SK-N-SH (cell line): ENCODE measurements around the gene PSG1. TPM values are rescaled to one million over a fixed set of nuclear protein-coding genes. Genes with fewer than 3 reads are reported as not detected.

Experiments used
- CTCF ChIA-PET: fragments of 300-600, 350-600 bp; formaldehyde crosslinking; extraction: SDS; loops from one replicate; lab custom pipeline; 2021; lab: Yijun Ruan, JAX
- POLR2A ChIA-PET: fragments of 350-600 bp; sonication (Branson Sonifier 250); formaldehyde crosslinking; extraction: SDS; loops from one replicate; lab custom pipeline; 2020; ENCODE audit warnings: antibody characterized with exemption, inconsistent platforms; lab: Yijun Ruan, JAX
- DNase-seq: peaks from one replicate; pipeline ENCODE4 v3.0.0; 2012
- H2AFZ ChIP-seq: fragments of 200-600 bp; sonication (generic); 2 replicates; pipeline ENCODE4 v1.8.1; 2016; ENCODE audit warnings: antibody characterized with exemption, mild to moderate bottlenecking, low read depth
- H3F3A ChIP-seq: fragments of 200-600 bp; sonication (generic); replicated peaks from 2 replicates; pipeline ENCODE3; 2016; ENCODE audit warnings: antibody characterized with exemption, mild to moderate bottlenecking; ENCODE audit not compliant: insufficient read depth
- H3K27ac ChIP-seq, 2 experiments: fragments of 200-500 bp in 1 of 2; fragments of 200-600 bp in 1 of 2; sonication (Bioruptor generic) in 1 of 2; sonication (generic), shearing (Covaris generic) in 1 of 2; 2 replicates each; pipeline versions ENCODE4 v1.5.1 to v1.6.1; 2014 to 2016; ENCODE audit warnings: low read depth in 2 of 2, inconsistent platforms in 1 of 2, low read length in 1 of 2, mild to moderate bottlenecking in 1 of 2, mixed read lengths in 1 of 2
- H3K27me3 ChIP-seq: fragments of 200-600 bp; sonication (generic), shearing (Covaris generic); 2 replicates; pipeline ENCODE4 v1.6.1; 2016; ENCODE audit warnings: mixed run types; ENCODE audit not compliant: insufficient read depth
- H3K36me3 ChIP-seq, 2 experiments: fragments of 200-500 bp in 1 of 2; fragments of 200-600 bp in 1 of 2; sonication (Bioruptor generic) in 1 of 2; sonication (generic) in 1 of 2; replicated peaks in 1 of 2; 2 replicates each; pipeline versions ENCODE3 to v1.5.1; 2014 to 2016; ENCODE audit warnings: low read length in 1 of 2, mild to moderate bottlenecking in 1 of 2; ENCODE audit not compliant: insufficient read depth in 2 of 2, control insufficient read depth in 1 of 2
- H3K4me1 ChIP-seq, 2 experiments: fragments of 200-500 bp in 1 of 2; fragments of 200-600 bp in 1 of 2; sonication (Bioruptor generic) in 1 of 2; sonication (generic), shearing (Covaris generic) in 1 of 2; 2 replicates each; pipeline versions ENCODE4 v1.5.1 to v1.6.1; 2014 to 2016; ENCODE audit warnings: low read depth in 1 of 2, low read length in 1 of 2, mixed run types in 1 of 2; ENCODE audit not compliant: insufficient read depth in 2 of 2, control insufficient read depth in 1 of 2
- H3K4me2 ChIP-seq: fragments of 200-600 bp; sonication (generic), shearing (Covaris generic); 2 replicates; pipeline ENCODE4 v1.6.1; 2017; ENCODE audit warnings: mixed run types
- H3K4me3 ChIP-seq, 2 experiments: fragments of 200-500 bp in 1 of 2; fragments of 200-600 bp in 1 of 2; sonication (Bioruptor generic) in 1 of 2; sonication (generic), shearing (Covaris generic) in 1 of 2; 2 replicates each; pipeline versions ENCODE4 v1.5.1 to v1.8.1; 2014 to 2016; ENCODE audit warnings: low read depth in 2 of 2, inconsistent platforms in 1 of 2, low read length in 1 of 2, mild to moderate bottlenecking in 1 of 2, mixed read lengths in 1 of 2, moderate library complexity in 1 of 2
- H3K79me2 ChIP-seq: fragments of 200-600 bp; sonication (generic); 2 replicates; pipeline ENCODE4 v1.8.1; 2017; ENCODE audit warnings: mild to moderate bottlenecking; ENCODE audit not compliant: insufficient read depth
- H3K9ac ChIP-seq: fragments of 200-600 bp; sonication (generic); 2 replicates; pipeline ENCODE4 v1.6.1; 2017; ENCODE audit warnings: mixed run types
- H3K9me2 ChIP-seq: fragments of 200-600 bp; sonication (generic); 2 replicates; pipeline ENCODE4 v1.6.1; 2017; ENCODE audit warnings: mixed run types
- H3K9me3 ChIP-seq: fragments of 200-600 bp; sonication (generic); 2 replicates; pipeline ENCODE4 v1.6.1; 2017; ENCODE audit warnings: mixed run types, mild to moderate bottlenecking, moderate library complexity
- H4K20me1 ChIP-seq: fragments of 200-600 bp; sonication (generic); 2 replicates; pipeline ENCODE4 v1.6.1; 2017; ENCODE audit warnings: mild to moderate bottlenecking, mixed run types; ENCODE audit not compliant: insufficient read depth
- ELF1 ChIP-seq: IDR thresholded peaks from 2 replicates; pipeline ENCODE4 v1.4.0; 2012
- FOSL2 ChIP-seq: IDR thresholded peaks from 2 replicates; pipeline ENCODE4 v1.4.0; 2012; ENCODE audit warnings: low read depth, mild to moderate bottlenecking, moderate library complexity, borderline replicate concordance
- FOXJ3 ChIP-seq: sonication (generic); formaldehyde crosslinking; IDR thresholded peaks from 2 replicates; pipeline ENCODE4 v1.5.1; 2020; ENCODE audit warnings: mild to moderate bottlenecking, missing genetic modification reagents
- FOXM1 ChIP-seq: IDR thresholded peaks from 2 replicates; pipeline ENCODE4 v1.4.0; 2012; ENCODE audit warnings: low read depth, mild to moderate bottlenecking
- JUND ChIP-seq: IDR thresholded peaks from 2 replicates; pipeline ENCODE4 v1.4.0; 2012
- MAX ChIP-seq: IDR thresholded peaks from 2 replicates; pipeline ENCODE4 v1.4.0; 2012; ENCODE audit warnings: low read depth
- MEF2A ChIP-seq: IDR thresholded peaks from 2 replicates; pipeline ENCODE4 v1.4.0; 2012; ENCODE audit warnings: low read depth, borderline replicate concordance
- MXI1 ChIP-seq: IDR thresholded peaks from 2 replicates; pipeline ENCODE4 v1.6.1; 2012; ENCODE audit warnings: mild to moderate bottlenecking, low read depth, low read length, improper control_type of control experiment
- NRF1 ChIP-seq: IDR thresholded peaks from 2 replicates; pipeline ENCODE4 v1.6.1; 2012; ENCODE audit warnings: low read depth, mild to moderate bottlenecking, low read length
- PBX3 ChIP-seq: IDR thresholded peaks from 2 replicates; pipeline ENCODE4; 2012
- RAD21 ChIP-seq: IDR thresholded peaks from 2 replicates; pipeline ENCODE4 v1.6.1; 2012; ENCODE audit warnings: mild to moderate bottlenecking, low read length
- RCOR1 ChIP-seq: fragments of 150-350 bp; IDR thresholded peaks from 2 replicates; pipeline ENCODE4 v1.6.1; 2017; ENCODE audit warnings: antibody characterized with exemption, low read length
- REST ChIP-seq: IDR thresholded peaks from 2 replicates; pipeline ENCODE4 v1.6.1; 2012; ENCODE audit warnings: mild to moderate bottlenecking, low read depth, low read length, moderate library complexity
- TAF1 ChIP-seq: IDR thresholded peaks from 2 replicates; pipeline ENCODE4 v1.6.1; 2012; ENCODE audit warnings: low read depth, mild to moderate bottlenecking, low read length, moderate library complexity, borderline replicate concordance
- TCF12 ChIP-seq: IDR thresholded peaks from 2 replicates; pipeline ENCODE4 v1.4.0; 2012
- TEAD4 ChIP-seq: IDR thresholded peaks from 2 replicates; pipeline ENCODE4 v1.4.0; 2012; ENCODE audit warnings: mild to moderate bottlenecking, borderline replicate concordance; ENCODE audit not compliant: insufficient read depth
- USF1 ChIP-seq: IDR thresholded peaks from 2 replicates; pipeline ENCODE4 v1.4.0; 2012; ENCODE audit warnings: low read depth, borderline replicate concordance
- USF2 ChIP-seq: fragments of 150-350 bp; IDR thresholded peaks from 2 replicates; pipeline ENCODE4 v1.6.1; 2017; ENCODE audit warnings: antibody characterized with exemption, low read length, low read depth, borderline replicate concordance
- YY1 ChIP-seq: IDR thresholded peaks from 2 replicates; pipeline ENCODE4 v1.4.0; 2012; ENCODE audit warnings: low read depth, mild to moderate bottlenecking
- ZBTB33 ChIP-seq: IDR thresholded peaks from 2 replicates; pipeline ENCODE4 v1.4.0; 2012; ENCODE audit warnings: low read depth, borderline replicate concordance
- WGBS: methylation state at CpG from one replicate; pipeline ENCODE4 v1.1.6; 2017; ENCODE audit warnings: low lambda C conversion rate; 5-methylcytosine and 5-hydroxymethylcytosine counted together
- polyA plus RNA-seq, 3 experiments: library from polyadenylated mRNA; depleted of rRNA; stranded (reverse); fragments of >200 nt; gene quantifications; 2 replicates each; pipeline ENCODE4 v1.2.3, GENCODE V29; 2012

The PSG1 gene
- 0.18 and 0.19 TPM in 2 replicates for polyA plus RNA-seq (2012; rRNA removed)
- 0.12 and 0.14 TPM in 2 replicates for polyA plus RNA-seq (2012; cell fraction: cytosol; rRNA removed)
- 0.09 and 0.48 TPM in 2 replicates for polyA plus RNA-seq (2012; cell fraction: nucleus; rRNA removed)

GRCh38 chr19:42879613-42880012 is at the start of gene PSG1:
Gene PSG1 (minus strand): TSS chr19:42879713. CDS start chr19:42879581, 132 bp downstream.
- H2AFZ ChIP-seq: no peak within 1 kb of the TSS
- H3K9me2 ChIP-seq: no peaks in the 10 kb centered on the region
- H3F3A ChIP-seq: peaks cover 13% of the 10 kb centered on the region
- no peaks in the 10 kb centered on the region for H4K20me1 ChIP-seq
- H3K4me2 ChIP-seq: no peak within 1 kb of the TSS
- 83% methylated on average over 1 of the region's 2 CpGs for WGBS
- H3K9me3 ChIP-seq: no peaks in the 10 kb centered on the region
- no peaks in the 10 kb centered on the region for H3K79me2 ChIP-seq
- DNase-seq: no peak
- no peak within 1 kb of the TSS for H3K27ac ChIP-seq
- H3K9ac ChIP-seq: no peak within 1 kb of the TSS
- no peaks in the 10 kb centered on the region for H3K36me3 ChIP-seq
- peaks cover 0 to 15% of the 10 kb centered on the region in 2 experiments; a peak in 1 of 4 replicates for H3K4me1 ChIP-seq
- H3K27me3 ChIP-seq: no peaks in the 10 kb centered on the region
- H3K4me3 ChIP-seq: no peak within 1 kb of the TSS
- ChIA-PET CTCF (no interaction called here), POLR2A (no interaction called here)
- TF ChIP-seq MXI1 (no peak), TAF1 (no peak), MEF2A (no peak), USF1 (no peak), RCOR1 (no peak), MAX (no peak), ZBTB33 (no peak), FOXJ3 (CRISPR knock-in tag) (no peak), TCF12 (no peak), YY1 (no peak), FOSL2 (no peak), USF2 (no peak), REST (no peak), TEAD4 (no peak), RAD21 (no peak), ELF1 (no peak), JUND (no peak), FOXM1 (no peak), NRF1 (no peak), PBX3 (no peak)
